Measurements from ENCODE around the gene INO80. TPM values are rescaled to one million over a fixed set of nuclear protein-coding genes. Genes with fewer than 3 reads are reported as not detected.

INO80 gene
- total RNA-seq, 2 experiments from 2014 or later = 18.9 to 22.2 TPM

DNA sequence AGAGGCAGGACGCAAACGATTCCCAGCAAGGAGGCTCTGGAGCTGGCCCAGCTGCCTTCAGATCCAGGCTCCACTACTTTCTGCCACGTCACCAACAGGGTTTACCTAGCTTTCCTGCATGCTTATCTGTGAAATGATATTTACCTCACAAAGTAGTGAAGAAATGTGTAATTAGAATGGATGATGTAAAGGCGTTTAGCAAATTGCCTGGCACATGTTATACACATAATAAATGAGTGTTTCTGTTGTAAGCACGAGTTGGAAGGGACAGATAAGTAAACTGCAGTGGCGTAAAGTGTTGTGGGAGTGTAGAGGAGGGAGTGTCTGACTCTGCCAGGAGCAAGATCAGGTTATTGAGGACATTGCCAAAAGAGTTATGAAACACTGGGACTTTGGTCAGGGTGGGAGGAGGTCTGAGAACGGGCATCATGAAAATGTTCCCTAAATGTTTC lies 166.3 kb downstream of the INO80 start:
- Mint-ChIP-seq H3K27ac (no peak overlapping the region), H3K4me1 (peaks cover 27% of the 10 kb centered on the region), H3K4me3 (no peak overlapping the region), H3K36me3 (no peaks in the 10 kb centered on the region), H3K27me3 (no peaks in the 10 kb centered on the region), H3K9me3 (no peaks in the 10 kb centered on the region)
- POLR2A ChIA-PET = interaction anchor here (0.7 kb wide), 1 partner anchor 221 kb away, joined by 6 read pairs; no protein-coding TSS in a partner anchor
- ATAC-seq (ENCODE audit: low read depth) (no peak), DNase-seq (no peak)

DNA sequence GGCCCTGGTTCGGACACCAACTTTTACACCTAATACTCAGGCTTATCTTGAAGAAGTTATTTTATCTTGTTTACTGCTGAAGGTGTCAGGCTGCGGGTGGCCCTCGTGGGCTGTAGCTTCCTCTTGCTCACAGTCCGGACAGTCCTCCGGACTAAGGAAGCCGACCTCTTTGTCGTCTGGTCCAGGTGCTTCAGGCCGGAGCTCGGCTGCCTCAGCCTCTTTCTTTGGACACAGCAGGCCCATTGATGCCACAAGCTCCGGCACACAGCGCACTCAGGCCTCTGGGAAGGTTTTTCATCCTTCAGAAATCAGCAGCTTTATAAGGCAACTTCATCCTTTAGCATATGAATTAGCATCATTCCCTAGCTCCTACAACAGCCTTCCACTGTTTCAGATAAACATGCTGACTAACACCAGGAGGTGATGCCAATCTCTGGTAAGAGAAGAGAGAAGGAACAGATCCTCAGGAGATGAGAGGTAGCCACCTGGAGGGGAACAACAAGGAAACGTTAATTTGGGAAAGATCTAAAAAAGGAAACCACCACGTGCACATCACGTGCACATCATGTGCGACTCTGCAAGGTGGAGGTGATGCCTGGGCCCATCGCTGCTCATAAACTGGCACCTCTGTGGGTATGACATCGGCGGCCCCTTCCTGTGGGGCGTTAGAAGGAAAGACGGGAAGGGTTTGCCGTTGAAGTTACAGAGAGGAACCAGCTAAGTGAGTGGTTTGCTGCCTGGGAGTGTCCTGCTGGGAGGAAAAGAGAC lies 167.2 kb downstream of the INO80 start:
- peaks cover 25% of the 10 kb centered on the region for H3K4me1 Mint-ChIP-seq
- no peaks in the 10 kb centered on the region for H3K27me3 Mint-ChIP-seq
- H3K4me3 Mint-ChIP-seq = no peak overlapping the region
- POLR2A ChIA-PET = interaction anchor here (1.1 kb wide), 1 partner anchor 10 kb away, joined by 5 read pairs; no protein-coding TSS in a partner anchor
- no peak for ATAC-seq (ENCODE audit: low read depth)
- no peaks in the 10 kb centered on the region for H3K9me3 Mint-ChIP-seq
- no peaks in the 10 kb centered on the region for H3K36me3 Mint-ChIP-seq
- no peak overlapping the region for H3K27ac Mint-ChIP-seq
- no peak for DNase-seq

DNA sequence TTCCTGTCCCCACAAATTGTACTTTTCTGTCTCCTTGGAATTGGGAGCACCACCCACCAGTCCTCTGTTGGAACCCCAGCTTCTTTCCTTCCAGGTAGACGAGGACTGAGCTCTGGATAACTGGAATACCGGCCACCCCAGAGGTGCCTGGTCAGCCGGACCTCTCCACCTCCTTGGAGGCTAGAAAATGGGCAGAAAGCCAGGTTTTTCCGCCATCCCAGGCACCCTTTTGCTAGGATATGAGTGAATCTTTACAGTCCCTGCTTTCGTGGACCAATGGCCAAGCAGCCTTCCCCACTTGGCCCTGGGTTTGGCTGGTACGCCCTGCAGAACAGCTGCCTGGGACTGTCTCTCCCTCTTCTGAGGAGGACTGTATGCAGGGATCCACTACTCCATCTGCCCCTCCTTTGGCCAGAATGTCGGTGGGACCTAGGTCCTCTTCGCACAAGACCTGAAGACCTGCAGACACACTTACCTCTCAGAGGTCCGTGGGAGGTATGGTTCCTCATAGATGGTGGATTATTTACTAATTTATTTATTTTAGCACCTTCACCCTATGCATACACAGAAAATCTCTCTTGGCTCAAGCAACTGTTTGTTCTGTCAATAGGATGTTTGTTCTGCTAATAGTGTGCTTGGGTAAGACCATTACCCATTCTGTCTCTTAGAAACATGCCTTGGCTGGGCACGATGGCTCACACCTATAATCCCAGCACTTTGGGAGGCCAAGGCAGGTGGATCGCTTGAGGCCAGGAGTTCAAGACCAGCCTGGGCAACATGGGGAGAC lies 171.4 kb downstream of the INO80 start:
- Mint-ChIP-seq H3K27ac (no peak overlapping the region), H3K4me1 (peaks cover 26% of the 10 kb centered on the region), H3K9me3 (no peaks in the 10 kb centered on the region), H3K4me3 (no peak overlapping the region), H3K36me3 (no peaks in the 10 kb centered on the region), H3K27me3 (no peaks in the 10 kb centered on the region)
- POLR2A ChIA-PET = interaction anchor here (5.4 kb wide), 1 partner anchor 9 kb away, joined by 68 read pairs; the partner anchor contains the start of gene CHAC1
- ATAC-seq (ENCODE audit: low read depth) (no peak), DNase-seq (no peak)

DNA sequence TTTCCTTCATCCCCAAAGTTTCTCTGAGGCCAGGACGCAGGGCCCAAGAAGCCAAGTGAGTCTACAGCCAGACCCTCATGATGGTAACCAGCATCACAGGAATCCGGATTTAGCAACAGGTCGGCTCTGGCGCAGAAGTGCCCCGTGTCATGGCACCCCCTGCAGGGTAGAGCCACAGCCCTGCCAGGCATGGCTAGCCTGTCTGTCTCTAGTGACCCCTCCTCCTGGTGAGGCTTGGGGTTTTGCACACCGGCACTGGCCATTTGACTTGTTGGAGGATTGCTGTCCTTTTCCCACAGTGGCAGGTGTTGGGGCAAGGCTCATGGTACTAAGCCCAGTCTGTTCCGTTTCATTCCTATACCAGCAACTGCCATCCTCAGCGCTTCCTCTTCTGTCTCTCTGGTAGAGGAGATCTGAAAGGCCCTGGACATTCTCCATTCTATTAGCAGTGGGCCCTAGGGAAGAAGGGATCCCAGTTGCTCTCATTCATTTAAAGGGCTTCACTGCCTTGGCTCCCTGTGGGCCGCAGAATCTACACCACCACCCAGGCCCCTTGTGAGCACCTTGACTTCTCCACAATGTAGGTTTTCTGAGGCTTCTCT lies 172.2 kb downstream of the INO80 start:
- no peaks in the 10 kb centered on the region for H3K27me3 Mint-ChIP-seq
- no peaks in the 10 kb centered on the region for H3K36me3 Mint-ChIP-seq
- ATAC-seq (ENCODE audit: low read depth) = no peak
- peaks cover 26% of the 10 kb centered on the region for H3K4me1 Mint-ChIP-seq
- POLR2A ChIA-PET = interaction anchor here (5.4 kb wide), 1 partner anchor 9 kb away, joined by 68 read pairs; the partner anchor contains the start of gene CHAC1
- no peak overlapping the region for H3K27ac Mint-ChIP-seq
- no peaks in the 10 kb centered on the region for H3K9me3 Mint-ChIP-seq
- peak overlapping the region; percentile 74 for H3K4me3 Mint-ChIP-seq
- no peak for DNase-seq

DNA sequence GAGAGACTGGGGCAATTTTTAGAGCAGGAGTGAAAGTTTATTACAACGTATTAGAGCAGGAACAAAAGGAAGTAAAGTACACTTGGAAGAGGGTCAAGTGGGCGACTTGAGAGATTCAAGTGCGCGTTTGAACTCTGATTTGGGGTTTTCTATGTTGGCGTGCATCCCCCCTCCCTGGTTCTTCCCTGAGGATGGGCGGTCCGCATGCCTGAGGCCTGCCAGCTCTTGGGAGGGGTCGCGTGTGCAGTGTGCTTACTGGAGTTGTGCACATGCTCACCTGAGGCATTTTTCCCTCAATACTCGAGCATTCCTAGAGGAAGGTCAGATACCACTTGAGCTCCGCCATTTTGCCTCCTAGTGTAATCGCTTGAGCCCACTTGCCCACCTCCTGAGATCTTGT lies 173.2 kb downstream of the INO80 start:
- Mint-ChIP-seq H3K9me3 (no peaks in the 10 kb centered on the region), H3K36me3 (no peaks in the 10 kb centered on the region), H3K4me3 (peak overlapping the region; percentile 74), H3K27ac (peak overlapping the region; percentile 18), H3K4me1 (peaks cover 26% of the 10 kb centered on the region), H3K27me3 (no peaks in the 10 kb centered on the region)
- POLR2A ChIA-PET = interaction anchor here (1.0 to 5.4 kb wide), 4 partner anchors 10 to 390 kb away, joined by 3 to 68 read pairs (median 9); partner anchors contain the start of genes CHAC1, DLL4, NUSAP1 and OIP5
- ATAC-seq (ENCODE audit: low read depth) = no peak
- no peak for DNase-seq

DNA sequence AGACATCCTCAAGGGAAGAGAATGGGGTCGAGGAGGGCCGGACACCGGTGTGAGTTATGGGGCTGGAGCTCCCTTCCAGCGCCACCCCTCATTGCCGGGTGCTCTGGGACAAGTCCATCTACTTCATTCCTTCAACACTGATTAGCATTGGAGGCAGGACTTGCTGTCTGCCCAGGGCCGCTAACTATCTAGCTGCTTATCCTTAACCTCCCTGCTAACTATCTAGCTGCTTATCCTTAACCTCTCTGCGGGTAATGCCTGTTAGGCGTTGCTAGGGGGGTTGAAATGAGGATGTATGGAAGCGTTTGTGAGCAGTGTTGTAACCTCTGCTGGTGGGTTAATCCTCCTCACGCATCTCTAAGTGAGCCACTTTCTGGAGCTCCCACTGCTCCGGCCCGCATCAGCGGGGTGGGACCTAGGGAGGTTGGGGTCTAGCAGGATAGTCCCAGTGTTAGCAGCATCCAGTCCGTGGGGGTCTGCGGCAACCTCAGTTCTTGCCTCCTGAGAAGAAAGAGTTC lies 173.7 kb downstream of the INO80 start:
- Mint-ChIP-seq H3K4me3 (peak overlapping the region; percentile 74), H3K9me3 (no peaks in the 10 kb centered on the region), H3K27ac (peak overlapping the region; percentile 18), H3K36me3 (no peaks in the 10 kb centered on the region), H3K4me1 (peaks cover 26% of the 10 kb centered on the region), H3K27me3 (no peaks in the 10 kb centered on the region)
- ATAC-seq (ENCODE audit: low read depth) = no peak
- POLR2A ChIA-PET = interaction anchor here (0.8 to 5.4 kb wide), 7 partner anchors 10 to 390 kb away, joined by 3 to 68 read pairs (median 4); partner anchors contain the start of genes CHAC1, DLL4, NUSAP1 and OIP5
- DNase-seq = no peak

DNA sequence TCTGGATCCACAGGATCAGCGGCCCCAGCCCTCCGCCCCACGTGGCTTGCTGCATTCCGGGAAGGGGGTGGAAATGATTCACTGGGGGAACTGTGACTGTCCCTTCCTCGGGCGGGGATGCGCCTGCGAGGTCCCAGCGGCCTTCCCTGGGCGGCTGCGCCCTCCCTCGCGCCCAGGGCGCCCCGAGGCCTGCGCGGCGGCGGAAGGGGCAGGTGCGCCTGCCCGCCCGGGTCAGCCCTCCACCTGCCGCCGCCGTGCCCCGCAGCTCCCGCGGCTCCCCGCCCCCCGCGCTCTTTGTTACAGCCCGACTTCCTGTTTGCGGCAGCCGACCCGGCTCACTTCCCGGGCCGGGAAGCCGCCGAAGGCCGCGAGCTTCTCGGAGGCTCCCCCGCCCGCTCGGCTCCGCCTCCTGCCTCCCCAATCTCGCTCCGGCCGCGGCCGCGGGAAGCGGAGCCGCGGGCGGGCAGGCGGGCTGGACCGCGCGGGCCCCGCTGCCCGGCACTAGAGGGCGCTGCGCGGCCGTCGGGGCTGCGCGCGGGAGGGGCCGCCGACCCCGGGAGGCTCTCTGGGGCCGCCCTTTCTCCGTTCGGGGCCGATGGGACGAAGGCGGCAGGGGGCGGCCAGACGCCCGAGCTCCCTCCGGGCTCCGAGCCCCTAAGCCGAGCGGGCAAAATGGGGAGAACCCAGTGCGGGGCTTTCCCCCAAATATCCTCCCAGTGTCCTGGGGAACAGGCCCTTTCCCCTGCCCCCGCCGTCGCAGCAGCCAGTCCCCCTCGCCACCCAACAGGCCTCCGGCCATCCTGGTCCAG lies 174.3 kb downstream of the INO80 start:
- Mint-ChIP-seq H3K9me3 (no peaks in the 10 kb centered on the region), H3K27me3 (no peaks in the 10 kb centered on the region), H3K36me3 (no peaks in the 10 kb centered on the region), H3K4me3 (peak overlapping the region; percentile 74), H3K27ac (peak overlapping the region; percentile 37), H3K4me1 (peaks cover 26% of the 10 kb centered on the region)
- ATAC-seq (ENCODE audit: low read depth) = peak; percentile 73
- peak; percentile 85 for DNase-seq
- POLR2A ChIA-PET = interaction anchor here (0.8 to 5.4 kb wide), 7 partner anchors 9 to 391 kb away, joined by 3 to 68 read pairs (median 4); partner anchors contain the start of genes CHAC1, DLL4, NUSAP1 and OIP5

DNA sequence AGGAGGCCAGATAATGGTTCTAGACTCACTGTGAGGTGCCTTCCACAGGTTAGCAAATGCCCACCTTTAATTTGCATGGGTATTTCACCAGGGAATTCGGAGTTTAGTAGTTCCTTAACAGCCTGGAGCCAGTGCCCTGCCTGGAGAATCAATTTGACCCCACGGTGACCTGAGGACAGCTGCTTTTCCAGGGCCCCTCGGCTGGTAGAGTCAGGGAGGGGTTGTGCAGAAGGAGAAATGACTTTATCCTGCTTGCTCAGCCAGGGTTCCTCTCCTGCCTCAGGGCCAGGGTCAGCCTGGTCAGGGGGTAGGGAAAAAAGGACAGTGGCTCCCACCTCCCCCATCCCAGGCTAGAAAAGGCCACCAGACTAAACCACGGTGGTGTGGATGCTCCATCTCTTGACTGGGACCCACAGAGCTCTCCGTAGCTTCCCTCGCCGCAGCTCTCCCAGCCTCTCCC lies 175.0 kb downstream of the INO80 start:
- Mint-ChIP-seq H3K36me3 (no peaks in the 10 kb centered on the region), H3K4me3 (no peak overlapping the region), H3K27ac (peak overlapping the region; percentile 37), H3K4me1 (peaks cover 25% of the 10 kb centered on the region), H3K27me3 (no peaks in the 10 kb centered on the region), H3K9me3 (no peaks in the 10 kb centered on the region)
- ATAC-seq (ENCODE audit: low read depth) (no peak), DNase-seq (no peak)
- POLR2A ChIA-PET = interaction anchor here (1.5 to 5.4 kb wide), 4 partner anchors 9 to 16 kb away, joined by 4 to 68 read pairs (median 12); partner anchors contain the start of genes CHAC1 and DLL4

DNA sequence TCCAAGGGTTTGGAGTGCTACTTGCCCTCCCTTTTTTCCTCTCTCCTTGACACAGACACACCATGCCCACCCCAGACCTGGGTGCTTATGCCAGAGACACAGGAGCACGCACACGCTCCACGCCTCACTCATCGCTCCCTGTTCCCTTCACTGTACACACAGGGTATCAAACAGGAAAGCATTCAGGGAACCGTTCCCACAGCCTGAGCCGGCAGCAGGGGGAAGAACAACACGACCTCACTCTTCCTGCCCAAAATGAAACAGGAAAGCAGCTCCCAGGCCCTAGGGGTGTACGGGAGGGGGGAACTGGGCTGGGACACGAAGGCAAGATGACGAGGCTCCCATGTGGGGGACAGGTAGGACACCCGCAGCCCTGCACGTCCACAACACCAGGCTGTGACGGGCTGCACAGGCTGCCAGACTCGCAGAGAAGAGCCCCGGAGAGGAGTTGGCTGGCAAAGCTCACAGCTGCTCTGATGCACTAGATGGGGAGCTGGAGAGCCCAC lies 175.7 kb downstream of the INO80 start:
- Mint-ChIP-seq H3K4me3 (no peak overlapping the region), H3K27ac (peak overlapping the region; percentile 66), H3K27me3 (no peaks in the 10 kb centered on the region), H3K9me3 (no peaks in the 10 kb centered on the region), H3K36me3 (no peaks in the 10 kb centered on the region), H3K4me1 (peaks cover 21% of the 10 kb centered on the region)
- DNase-seq = no peak
- POLR2A ChIA-PET = interaction anchor here (1.7 to 5.4 kb wide), 3 partner anchors 11 to 16 kb away, joined by 11 to 68 read pairs (median 14); partner anchors contain the start of genes CHAC1 and DLL4
- ATAC-seq (ENCODE audit: low read depth) = no peak

DNA sequence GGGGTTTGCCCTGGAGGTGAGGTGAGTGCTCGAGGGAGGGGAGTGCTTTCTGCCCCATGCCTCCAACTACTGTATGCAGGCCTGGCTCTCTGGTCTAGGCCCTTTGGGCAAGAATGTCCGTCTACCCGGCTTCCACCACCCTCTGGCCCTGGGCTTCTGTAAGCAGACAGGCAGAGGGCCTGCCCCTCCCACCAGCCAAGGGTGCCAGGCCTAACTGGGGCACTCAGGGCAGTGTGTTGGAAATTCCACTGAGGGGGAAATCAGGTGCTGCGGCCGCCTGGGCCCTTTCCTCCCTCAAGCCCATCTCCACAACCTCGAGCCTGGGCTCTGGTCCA lies 177.6 kb downstream of the INO80 start:
- no peaks in the 10 kb centered on the region for H3K9me3 Mint-ChIP-seq
- ATAC-seq (ENCODE audit: low read depth) = no peak
- H3K27ac Mint-ChIP-seq = no peak overlapping the region
- peaks cover 16% of the 10 kb centered on the region for H3K4me1 Mint-ChIP-seq
- POLR2A ChIA-PET = no interaction called here
- H3K27me3 Mint-ChIP-seq = peaks cover 2% of the 10 kb centered on the region
- H3K4me3 Mint-ChIP-seq = no peak overlapping the region
- DNase-seq = no peak
- no peaks in the 10 kb centered on the region for H3K36me3 Mint-ChIP-seq

DNA sequence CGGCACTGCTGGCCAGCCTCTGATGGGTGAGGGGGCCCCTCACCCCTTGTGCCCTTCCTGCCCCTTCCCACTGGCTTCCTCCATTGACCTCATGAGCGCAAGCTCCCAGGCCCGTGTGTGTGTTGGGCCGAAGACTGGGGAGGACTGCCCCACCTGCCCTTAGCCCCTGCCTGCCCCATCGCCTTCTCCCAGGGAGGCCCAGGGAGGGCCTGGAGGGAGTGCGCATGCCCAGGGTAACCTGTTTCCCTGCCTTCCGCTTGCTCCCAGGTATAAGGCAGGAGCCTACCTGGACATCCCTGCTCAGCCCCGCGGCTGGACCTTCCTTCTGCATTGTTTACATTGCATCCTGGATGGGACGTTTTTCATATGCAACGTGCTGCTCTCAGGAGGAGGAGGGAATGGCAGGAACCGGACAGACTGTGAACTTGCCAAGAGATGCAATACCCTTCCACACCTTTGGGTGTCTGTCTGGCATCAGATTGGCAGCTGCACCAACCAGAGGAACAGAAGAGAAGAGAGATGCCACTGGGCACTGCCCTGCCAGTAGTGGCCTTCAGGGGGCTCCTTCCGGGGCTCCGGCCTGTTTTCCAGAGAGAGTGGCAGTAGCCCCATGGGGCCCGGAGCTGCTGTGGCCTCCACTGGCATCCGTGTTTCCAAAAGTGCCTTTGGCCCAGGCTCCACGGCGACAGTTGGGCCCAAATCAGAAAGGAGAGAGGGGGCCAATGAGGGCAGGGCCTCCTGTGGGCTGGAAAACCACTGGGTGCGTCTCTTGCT lies 178.1 kb downstream of the INO80 start:
- DNase-seq (no peak), ATAC-seq (ENCODE audit: low read depth) (no peak)
- no peak overlapping the region for H3K4me3 Mint-ChIP-seq

More for the DNA sequence above, 178.1 kb downstream of the INO80 start:
- no peak overlapping the region for H3K27ac Mint-ChIP-seq
- POLR2A ChIA-PET = no interaction called here
- H3K36me3 Mint-ChIP-seq = no peaks in the 10 kb centered on the region
- H3K9me3 Mint-ChIP-seq = no peaks in the 10 kb centered on the region
- H3K27me3 Mint-ChIP-seq = peaks cover 3% of the 10 kb centered on the region
- H3K4me1 Mint-ChIP-seq = peaks cover 12% of the 10 kb centered on the region

All from activated naive CD8-positive, alpha-beta T cell treated with anti-CD3 and anti-CD28 coated beads, Interleukin-2, amount 10 ng/mL, durations not matched to agents 7 days and 5 days (primary cell).